Measurements from ENCODE around the gene HPCA.

DNA sequence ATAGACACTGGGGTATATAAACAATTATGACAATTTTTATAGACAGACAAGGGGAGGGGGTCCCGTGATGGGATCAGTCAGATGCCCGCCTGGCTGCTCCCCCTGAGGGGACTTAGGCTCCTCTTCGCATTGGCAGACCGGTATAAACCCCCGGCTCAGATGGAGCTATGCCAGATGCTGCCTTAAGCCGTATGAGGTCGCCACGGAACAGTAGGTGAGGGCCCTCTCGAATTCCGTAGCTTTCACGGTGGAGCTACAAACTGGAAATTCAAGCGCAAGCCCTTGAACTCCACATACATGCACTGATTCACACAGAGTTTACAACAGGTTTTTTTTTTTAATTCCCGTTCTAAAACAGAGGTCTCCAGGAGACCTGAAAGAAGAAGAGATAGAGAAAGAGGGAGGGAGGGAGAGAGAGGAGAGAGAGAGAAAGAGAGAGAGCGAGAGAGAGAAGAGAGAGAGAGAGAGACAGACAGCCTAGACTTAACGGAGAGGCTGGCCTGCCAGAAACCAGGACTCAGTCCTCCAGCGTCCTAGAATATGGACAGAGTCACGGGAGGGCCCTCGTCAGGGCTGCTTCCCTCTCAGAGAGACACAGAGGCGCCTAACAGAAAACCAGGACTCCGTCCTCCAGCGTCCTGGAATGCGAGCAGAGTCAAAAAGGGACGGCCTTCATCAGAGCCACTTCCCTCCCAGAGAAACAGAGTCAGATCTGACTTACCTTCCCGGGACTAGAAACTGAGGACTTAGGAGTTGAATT, 39.3 kb downstream of the HPCA start:
- no peak for TF ChIP-seq POLR2AphosphoS5 (IDR thresholded peaks at IDR 0.05; ENCODE audit: low read depth, low read length)
- no peak for TF ChIP-seq POLR2A (IDR thresholded peaks at IDR 0.05; ENCODE audit: low read depth, low read length)
- no peak for TF ChIP-seq TAF1 (IDR thresholded peaks at IDR 0.05; ENCODE audit: low read depth, low read length)
- TF ChIP-seq PAX5 (IDR thresholded peaks at IDR 0.05; ENCODE audit: insufficient read depth, low read length, severe bottlenecking) = no peak
- TF ChIP-seq POU2F2 (IDR thresholded peaks at IDR 0.05; ENCODE audit: low read depth, low read length) = no peak
- TF ChIP-seq SPI1 (IDR thresholded peaks at IDR 0.05; ENCODE audit: low read depth, low read length) = no peak
